Activated CD4-positive, alpha-beta T cell treated with anti-CD3 and anti-CD28 coated beads for 48 hours (primary cell): Measurements from ENCODE around the gene TEX261.
"Not testable (repeated sequence)": the region's sequence is repeated elsewhere in the genome, so short reads cannot be mapped to it uniquely, and the experiment has no call there.

Source experiments
- DNase-seq: peaks from one replicate; pipeline ENCODE4 v3.0.0-alpha.2; 2020

Gene TEX261

GRCh38 chr2:70999931-71000330, 5.3 kb upstream of the TEX261 start:
- DNase-seq, result not testable (repeated sequence)

- DNase-seq, result no peak
Observed at GRCh38 chr2:70999362-70999761, 4.7 kb upstream of the TEX261 start.

GRCh38 chr2:70998885-70999284, 4.2 kb upstream of the TEX261 start:
- DNase-seq, result not testable (repeated sequence)

GRCh38 chr2:70995426-70995729, 705 bp upstream of the TEX261 start:
- DNase-seq, result peak; percentile 68

- peak; percentile 74 for DNase-seq
Observed at GRCh38 chr2:70994009-70994698, 519 bp downstream of the TEX261 start.

- DNase-seq, result no peak
Observed at GRCh38 chr2:70992945-70993853, 1.5 kb downstream of the TEX261 start.

- DNase-seq, result no peak
Observed at GRCh38 chr2:70991742-70992141, 2.9 kb downstream of the TEX261 start.

- DNase-seq, result no peak
Observed at GRCh38 chr2:70991142-70991541, 3.5 kb downstream of the TEX261 start.

- no peak for DNase-seq
Observed at GRCh38 chr2:70990216-70990615, 4.5 kb downstream of the TEX261 start.

- DNase-seq, result no peak
Observed at GRCh38 chr2:70988726-70989648, 5.7 kb downstream of the TEX261 start.

GRCh38 chr2:70988151-70988550, 6.5 kb downstream of the TEX261 start:
- DNase-seq, result no peak

GRCh38 chr2:70987386-70987785, 7.3 kb downstream of the TEX261 start:
- DNase-seq, result no peak

GRCh38 chr2:70986499-70987189, 8.0 kb downstream of the TEX261 start:
- no peak for DNase-seq

- DNase-seq, result no peak
Observed at GRCh38 chr2:70985956-70986355, 8.7 kb downstream of the TEX261 start.

GRCh38 chr2:70985283-70985688, 9.4 kb downstream of the TEX261 start:
- DNase-seq, result no peak

- DNase-seq, result peak; percentile 90
Observed at GRCh38 chr2:70984576-70985282, 9.9 kb downstream of the TEX261 start.

- DNase-seq, result no peak
Observed at GRCh38 chr2:70984228-70984575, 10.5 kb downstream of the TEX261 start.

- no peak for DNase-seq
Observed at GRCh38 chr2:70983506-70984227, 11.0 kb downstream of the TEX261 start.

GRCh38 chr2:70982971-70983370, 11.7 kb downstream of the TEX261 start:
- DNase-seq, result no peak

GRCh38 chr2:70981866-70982810, 12.5 kb downstream of the TEX261 start:
- no peak for DNase-seq
